ENCODE measurements around the gene MYNN. TPM values are rescaled to one million over a fixed set of nuclear protein-coding genes. Genes with fewer than 3 reads are reported as not detected.

MYNN gene
- total RNA-seq, 4 donors from 2014 or later, result 19.4 to 25.0 (median 21.3) TPM

- intact Hi-C loops (cut with DNase I), result no loop called here
- H3K4me1 ChIP-seq, result no peaks in the 10 kb centered on the region
- H3K9me3 ChIP-seq, result no peaks in the 10 kb centered on the region
- no peak overlapping the region for H3K4me3 ChIP-seq (replicated peaks in 1 of 3)
- no peak overlapping the region for H3K27ac ChIP-seq
- 91% methylated on average over 3 of the region's 3 CpGs for WGBS, 2 donors
- H3K27me3 ChIP-seq, result no peaks in the 10 kb centered on the region
- H3K36me3 ChIP-seq, result no peaks in the 10 kb centered on the region
- no peak for TF ChIP-seq CTCF (IDR thresholded peaks at IDR 0.05)
- no peak for DNase-seq
These were observed 52.1 kb downstream of the MYNN start for GRCh38 chr3:169825316-169825715.

DNA sequence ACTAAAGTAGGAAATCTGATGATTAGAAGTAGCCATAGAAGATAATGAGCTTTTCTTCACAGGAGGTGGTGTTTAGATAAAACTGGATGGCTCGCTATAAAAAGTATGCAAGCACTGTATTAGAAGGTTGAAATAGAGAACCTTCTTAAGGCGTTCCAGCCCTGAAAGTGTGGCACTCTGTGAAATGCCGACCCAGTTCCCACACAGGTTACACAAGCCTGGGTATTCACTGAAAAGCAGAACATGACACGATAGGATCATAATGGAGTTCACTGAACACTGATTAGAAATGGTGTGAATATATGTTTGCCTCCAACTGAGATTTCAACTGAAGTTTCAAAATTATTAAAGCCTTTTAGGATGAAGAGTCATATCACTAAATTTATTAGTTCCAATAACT is 54.5 kb downstream of the MYNN start:
- Histone ChIP-seq H3K9me3 (no peaks in the 10 kb centered on the region), H3K27ac (no peak overlapping the region), H3K27me3 (no peaks in the 10 kb centered on the region), H3K4me3 (replicated peaks in 1 of 3) (no peak overlapping the region), H3K4me1 (no peaks in the 10 kb centered on the region), H3K36me3 (no peaks in the 10 kb centered on the region)
- intact Hi-C loops (cut with DNase I), result no loop called here
- no peak for TF ChIP-seq POLR2A (IDR thresholded peaks at IDR 0.05)
- no peak for TF ChIP-seq CTCF (IDR thresholded peaks at IDR 0.05)
- no peak for DNase-seq
- 90 to 94% methylated on average over 4 of the region's 4 CpGs for WGBS, 2 donors

GRCh38 chr3:169835533-169835932 is 62.3 kb downstream of the MYNN start:
- H3K9me3 ChIP-seq, result no peaks in the 10 kb centered on the region
- no peaks in the 10 kb centered on the region for H3K4me1 ChIP-seq
- no peak for TF ChIP-seq POLR2A (IDR thresholded peaks at IDR 0.05)
- TF ChIP-seq CTCF (IDR thresholded peaks at IDR 0.05), result no peak
- no peaks in the 10 kb centered on the region for H3K27me3 ChIP-seq
- H3K4me3 ChIP-seq (replicated peaks in 1 of 3), result no peak overlapping the region
- WGBS, 2 donors, result 64 to 78% methylated on average over 1 of the region's 1 CpG
- no peak overlapping the region for H3K27ac ChIP-seq
- H3K36me3 ChIP-seq, result no peaks in the 10 kb centered on the region
- intact Hi-C loops (cut with DNase I), result no loop called here
- DNase-seq, result no peak

DNA sequence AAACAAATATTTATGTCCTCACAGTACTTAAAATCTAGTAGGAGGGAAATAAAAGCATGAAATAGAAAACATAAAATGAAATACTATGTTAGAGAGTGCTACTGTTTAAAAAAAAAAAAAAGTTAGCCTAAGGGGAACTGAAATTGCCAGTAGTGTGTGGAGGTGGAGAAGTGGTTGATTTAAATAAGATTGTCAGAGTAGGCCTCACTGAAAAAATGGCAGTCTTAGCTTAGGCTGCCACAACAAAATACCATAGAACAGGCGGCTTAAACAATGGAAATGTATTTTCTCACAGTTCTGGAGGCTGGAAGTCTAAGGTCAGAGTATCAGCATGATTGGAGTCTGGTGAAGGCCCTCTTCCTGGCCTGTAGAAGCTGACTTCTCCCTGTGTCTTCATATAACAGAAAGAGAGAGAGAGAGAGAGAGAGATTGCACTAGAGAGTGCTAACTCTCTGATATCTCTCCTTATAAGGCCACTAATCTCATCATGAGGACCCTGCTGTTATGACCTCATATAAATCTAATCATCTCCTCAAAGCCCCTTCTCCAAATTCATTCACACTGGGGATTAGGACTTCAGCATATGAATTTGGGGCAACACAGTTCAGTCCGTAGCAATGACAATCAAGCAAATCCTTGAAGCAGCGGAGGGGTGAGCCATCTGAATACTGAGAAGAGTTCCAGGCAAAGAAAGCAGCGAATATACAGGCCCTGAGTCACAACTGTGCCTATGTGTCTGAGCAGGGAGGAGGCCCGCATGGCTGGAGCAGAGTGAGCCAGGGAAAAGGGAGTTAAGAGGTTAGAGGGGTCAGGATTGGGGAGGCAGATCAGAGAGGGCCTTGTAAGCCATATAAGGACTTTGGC is 63.1 kb downstream of the MYNN start:
- no peak for TF ChIP-seq POLR2A (IDR thresholded peaks at IDR 0.05)
- no peak for TF ChIP-seq CTCF (IDR thresholded peaks at IDR 0.05)
- intact Hi-C loops (cut with DNase I), result no loop called here
- Histone ChIP-seq H3K9me3 (no peaks in the 10 kb centered on the region), H3K36me3 (no peaks in the 10 kb centered on the region), H3K4me1 (no peaks in the 10 kb centered on the region), H3K27me3 (no peaks in the 10 kb centered on the region), H3K4me3 (replicated peaks in 1 of 3) (no peak overlapping the region), H3K27ac (no peak overlapping the region)
- DNase-seq, result no peak
- WGBS, 2 donors, result 87 to 91% methylated on average over 5 of the region's 5 CpGs

DNA sequence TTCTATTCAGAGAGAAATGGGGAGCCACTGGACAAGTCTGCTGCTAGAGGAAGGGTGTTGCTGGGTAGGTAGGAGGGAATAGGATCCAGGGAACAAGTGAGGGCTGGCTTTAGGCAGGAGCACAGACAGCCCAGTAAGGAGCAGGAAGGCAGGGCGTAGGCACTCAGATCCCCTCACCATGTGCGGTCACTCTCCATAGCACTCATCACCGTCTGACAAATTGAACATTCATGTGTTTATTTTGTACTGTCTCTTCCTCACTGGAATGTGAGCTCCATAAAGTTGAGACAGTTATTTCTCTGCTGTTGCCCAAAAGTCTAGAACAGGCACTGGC is 63.7 kb downstream of the MYNN start:
- Histone ChIP-seq H3K4me3 (replicated peaks in 1 of 3) (no peak overlapping the region), H3K9me3 (no peaks in the 10 kb centered on the region), H3K27me3 (no peaks in the 10 kb centered on the region), H3K4me1 (no peaks in the 10 kb centered on the region), H3K27ac (no peak overlapping the region), H3K36me3 (no peaks in the 10 kb centered on the region)
- no peak for DNase-seq
- WGBS, 2 donors, result 84 to 88% methylated on average over 3 of the region's 3 CpGs
- TF ChIP-seq CTCF (IDR thresholded peaks at IDR 0.05) (no peak), POLR2A (IDR thresholded peaks at IDR 0.05) (no peak)
- intact Hi-C loops (cut with DNase I), result no loop called here
